Measurements from ENCODE around the gene ROMO1.

The ROMO1 gene

GRCh38 chr20:35699127-35699956 is at the start of gene ROMO1, which contains the start of gene NFS1:
Gene ROMO1 (plus strand): TSS chr20:35699405. CDS start chr20:35699633, 228 bp downstream.
Gene NFS1 (minus strand): TSS chr20:35699352. CDS start chr20:35699288, 64 bp downstream.
- DNase-seq: peak; percentile 66

GRCh38 chr20:35650632-35651031 is 48.6 kb upstream of the ROMO1 start:
- no peak for DNase-seq

DNA sequence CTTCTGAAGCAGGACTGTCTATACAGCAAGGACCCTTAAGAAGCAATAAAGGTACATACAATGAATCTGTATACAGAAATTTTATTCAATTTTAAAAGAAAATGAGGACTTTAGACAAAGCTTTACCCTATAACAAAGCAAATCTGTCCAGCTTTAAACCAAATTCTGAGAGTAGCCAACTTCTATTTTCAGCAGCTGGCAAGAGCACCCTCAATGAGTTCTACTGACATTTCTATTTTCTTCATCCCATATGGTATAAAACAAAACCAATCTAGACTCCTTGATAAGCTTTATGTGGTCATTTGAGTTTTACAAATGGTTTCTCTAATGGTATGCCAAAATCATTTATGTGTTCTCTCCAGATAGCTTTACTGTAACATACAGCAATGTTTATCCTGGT is 47.2 kb upstream of the ROMO1 start:
- no peak for DNase-seq

- no peak for DNase-seq
Observed at GRCh38 chr20:35652641-35653429, 46.4 kb upstream of the ROMO1 start.

DNA sequence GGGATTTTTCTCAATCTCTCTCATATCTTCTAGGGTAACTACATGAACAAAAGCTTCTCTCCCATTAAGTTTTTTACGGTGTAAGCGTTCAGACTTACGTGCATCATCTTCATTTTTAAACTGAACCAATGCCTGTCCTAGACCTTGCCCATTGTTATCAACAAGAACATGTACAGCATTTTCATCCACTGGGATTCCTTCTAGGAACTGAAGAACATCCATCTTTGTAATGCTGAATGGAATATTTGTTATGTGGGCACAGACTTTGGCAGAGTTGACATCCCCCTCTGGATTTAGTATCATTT is 45.8 kb upstream of the ROMO1 start:
- DNase-seq: no peak

- no peak for DNase-seq
Observed at GRCh38 chr20:35653893-35654292, 45.3 kb upstream of the ROMO1 start.

DNA sequence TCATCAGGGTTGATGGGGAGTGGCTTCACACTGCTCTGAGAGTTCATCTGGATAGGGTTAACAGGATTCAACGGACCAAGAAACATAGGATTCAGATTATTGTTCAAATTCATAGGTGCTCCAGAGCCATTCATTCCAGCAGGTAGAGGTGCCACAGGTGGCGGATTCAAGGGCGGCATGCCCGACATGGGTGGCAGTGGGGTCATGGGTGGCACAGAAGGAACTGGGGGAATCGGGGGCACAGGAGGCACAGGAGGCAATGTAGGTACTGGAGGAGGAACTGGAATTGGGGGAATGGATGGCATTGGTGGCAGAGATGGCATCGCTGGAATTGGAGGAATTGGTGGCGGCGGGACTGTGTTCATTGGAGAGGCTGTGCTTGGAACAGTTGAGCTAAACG is 44.8 kb upstream of the ROMO1 start:
- DNase-seq: no peak

GRCh38 chr20:35657271-35657670 is 41.9 kb upstream of the ROMO1 start:
- DNase-seq: no peak

- no peak for DNase-seq
Observed at GRCh38 chr20:35660122-35660937, 38.9 kb upstream of the ROMO1 start.

DNA sequence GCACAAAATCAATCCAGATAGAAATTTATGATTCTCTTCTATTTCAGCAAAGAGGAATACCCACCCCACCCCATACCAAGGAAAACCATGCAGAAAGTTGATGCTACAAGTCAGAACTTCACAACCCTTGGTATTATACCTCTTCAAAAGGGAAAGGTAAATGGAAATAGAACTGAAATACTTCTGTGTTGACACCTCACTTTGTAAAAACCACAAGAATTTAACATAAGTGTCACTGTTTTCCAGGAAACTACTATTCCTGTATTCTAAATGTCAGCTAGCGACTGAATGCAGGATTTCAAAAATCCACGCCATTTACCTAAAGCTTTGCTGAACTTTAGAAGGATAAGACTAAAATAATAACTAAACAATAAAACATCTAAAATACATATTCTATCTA is 38.2 kb upstream of the ROMO1 start:
- DNase-seq: no peak

DNA sequence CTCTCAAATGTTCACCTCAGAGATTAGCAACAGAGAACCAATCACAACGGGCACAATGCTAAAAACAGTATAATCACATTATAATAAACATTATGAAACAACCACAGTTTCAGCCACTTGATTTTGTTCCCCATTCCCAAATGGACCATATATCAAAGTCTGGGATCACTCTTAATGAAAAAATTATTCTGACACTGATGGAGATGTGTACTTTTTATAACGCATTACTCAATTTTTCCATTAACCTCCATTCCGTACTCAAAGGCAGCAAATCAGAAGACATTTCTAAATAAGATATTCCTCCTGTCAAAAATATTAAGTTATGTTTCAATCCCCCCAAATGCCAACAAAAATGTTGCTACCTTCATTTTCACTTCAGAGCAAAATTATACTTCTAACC is 37.3 kb upstream of the ROMO1 start:
- no peak for DNase-seq

DNA sequence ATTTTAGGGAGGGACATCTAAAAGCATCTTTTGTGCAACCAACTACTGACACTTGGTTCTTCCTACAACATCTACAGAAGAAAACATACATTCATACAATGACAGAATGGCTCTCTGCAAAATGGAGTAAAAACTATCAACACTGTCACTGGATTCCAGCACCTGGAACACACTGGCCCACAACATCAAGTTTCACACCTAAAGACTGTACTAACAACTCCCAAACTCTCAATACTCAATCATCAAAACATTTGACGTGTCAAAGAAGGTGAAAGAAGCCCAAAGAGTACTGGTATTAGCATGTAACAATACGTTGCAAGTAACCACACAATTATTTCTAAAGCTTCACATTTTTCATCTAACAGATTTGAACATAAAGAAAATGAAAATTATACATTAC is 36.7 kb upstream of the ROMO1 start:
- no peak for DNase-seq

- no peak for DNase-seq
Observed at GRCh38 chr20:35663516-35664465, 35.4 kb upstream of the ROMO1 start.

DNA sequence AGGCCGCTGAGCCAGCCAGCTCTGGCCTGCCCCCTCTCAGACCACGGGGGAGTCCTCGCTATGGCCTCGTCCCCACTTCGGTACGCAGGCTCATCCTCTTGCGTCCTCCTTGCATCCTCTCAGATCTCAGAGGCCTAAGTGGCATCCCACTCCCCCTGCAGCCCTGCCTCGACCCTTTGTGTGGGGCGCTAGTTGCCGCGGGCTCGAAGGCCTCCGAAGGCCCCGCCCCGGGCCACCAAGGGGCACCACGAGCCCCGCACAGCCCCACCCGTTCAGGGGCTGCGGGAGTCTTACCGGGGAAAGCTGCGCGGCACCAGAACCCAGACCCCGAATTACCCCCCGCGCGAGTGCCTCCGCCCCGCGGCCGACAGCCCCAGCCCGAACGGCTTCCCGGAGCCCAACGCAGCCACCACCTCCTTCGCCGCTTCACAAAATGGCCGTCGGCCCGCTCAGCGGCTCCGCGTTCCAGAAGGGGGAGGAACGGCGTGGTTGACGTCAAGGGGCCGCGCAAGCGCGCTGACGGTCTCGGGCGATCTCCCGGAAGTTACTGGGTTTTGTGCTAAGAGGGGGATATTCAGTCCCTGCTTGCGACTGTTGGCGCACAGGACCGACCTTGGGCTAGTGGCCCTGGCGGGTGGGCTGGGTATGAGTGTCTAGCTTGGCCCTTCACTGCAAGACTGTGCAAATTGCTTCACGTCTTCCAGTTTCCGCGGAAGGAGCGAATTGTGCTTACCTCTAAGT is 34.6 kb upstream of the ROMO1 start, which contains the start of the genes CPNE1 and RBM12:
Gene CPNE1, minus strand, starts transcription at position 435 of the 741 bp plus-strand sequence. CDS start 31,977 bp downstream, outside the sequence.
Gene RBM12, minus strand, starts transcription at position 435 of the 741 bp plus-strand sequence. CDS start 9,578 bp downstream, outside the sequence.
- peak; percentile 68 for DNase-seq

DNA sequence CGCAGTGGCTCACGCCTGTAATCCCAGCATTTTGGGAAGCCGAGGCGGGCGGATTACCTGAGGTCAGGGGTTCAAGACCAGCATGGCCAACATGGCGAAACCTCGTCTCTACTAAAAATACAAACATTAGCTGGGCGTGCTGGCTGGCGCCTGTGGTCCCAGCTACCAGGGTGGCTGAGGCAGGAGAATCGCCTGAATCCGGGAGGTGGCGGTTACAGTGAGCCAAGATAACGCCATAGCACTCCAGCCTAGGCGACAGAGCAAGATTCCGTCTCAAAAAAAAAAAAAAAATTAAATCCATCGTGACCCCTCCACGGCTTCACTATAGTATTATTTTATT is 33.3 kb upstream of the ROMO1 start:
- no peak for DNase-seq

- no peak for DNase-seq
Observed at GRCh38 chr20:35669221-35669620, 30.0 kb upstream of the ROMO1 start.

GRCh38 chr20:35669681-35670080 is 29.5 kb upstream of the ROMO1 start:
- DNase-seq: no peak

GRCh38 chr20:35673884-35674283 is 25.3 kb upstream of the ROMO1 start:
- DNase-seq: no peak

GRCh38 chr20:35674921-35675320 is 24.3 kb upstream of the ROMO1 start:
- no peak for DNase-seq

DNA sequence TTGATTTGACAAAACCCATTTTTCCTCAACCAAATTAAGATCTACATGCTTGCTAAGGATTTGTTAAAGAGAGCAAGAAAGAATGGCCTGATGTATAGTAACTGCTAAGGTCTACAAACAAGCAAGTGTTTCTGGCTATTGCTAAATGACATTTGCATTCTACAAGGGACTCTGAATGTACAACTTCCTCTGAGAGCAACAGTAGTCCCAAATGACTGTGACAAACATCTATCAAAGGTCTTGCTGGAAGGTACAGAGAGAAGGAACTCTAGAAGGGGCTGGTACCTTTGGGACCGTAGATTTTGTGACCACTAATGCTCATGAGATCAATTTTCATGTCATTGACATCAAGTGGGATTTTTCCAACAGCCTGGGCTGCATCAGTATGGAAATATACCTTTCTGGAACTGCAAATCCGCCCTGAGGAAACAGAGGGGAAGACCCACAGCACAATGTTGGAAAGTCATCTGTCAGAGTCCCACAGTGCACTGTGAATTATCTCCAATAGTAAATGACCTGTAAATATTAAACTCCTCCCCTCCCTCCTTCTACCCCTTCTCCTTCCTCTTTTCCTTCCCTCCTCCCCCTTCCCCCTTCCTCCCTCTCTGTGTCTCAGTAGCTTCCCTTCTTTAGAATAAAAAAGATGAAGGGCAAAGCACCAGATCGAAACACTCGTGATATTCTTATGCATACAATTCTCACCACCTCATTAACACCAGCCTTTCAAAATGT is 18.6 kb upstream of the ROMO1 start:
- no peak for DNase-seq

DNA sequence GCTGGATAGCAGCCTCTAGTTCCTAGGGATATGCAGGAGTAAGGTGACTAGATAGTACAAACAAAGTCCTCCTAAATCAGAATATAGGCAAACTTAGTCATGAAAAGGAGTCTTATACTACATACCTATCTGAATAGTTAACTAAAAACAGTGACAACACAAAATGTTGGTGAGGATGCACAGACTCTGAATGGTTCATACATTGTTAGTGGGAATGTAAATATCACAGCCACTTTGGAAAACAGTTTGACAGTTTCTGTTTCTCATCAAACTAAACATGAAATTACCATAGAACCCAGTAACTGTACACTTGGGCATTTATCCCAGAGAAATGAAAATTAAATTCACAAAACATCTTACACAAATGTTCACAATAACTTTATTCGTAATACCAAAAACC is 17.2 kb upstream of the ROMO1 start:
- DNase-seq: no peak
